ENCODE data around the gene C10orf67. TPM values are rescaled to one million over a fixed set of nuclear protein-coding genes. Genes with fewer than 3 reads are reported as not detected.

C10orf67 gene
- total and polyA plus RNA-seq, 2 of the 8 experiments (the other 6 are each of a cell fraction or from before 2014, with no cell fraction given) = 0.05 to 0.11 TPM

GRCh38 chr10:23354630-23355279 is 10.2 kb upstream of the C10orf67 start (continued):
- TF ChIP-seq, protein P1, sequence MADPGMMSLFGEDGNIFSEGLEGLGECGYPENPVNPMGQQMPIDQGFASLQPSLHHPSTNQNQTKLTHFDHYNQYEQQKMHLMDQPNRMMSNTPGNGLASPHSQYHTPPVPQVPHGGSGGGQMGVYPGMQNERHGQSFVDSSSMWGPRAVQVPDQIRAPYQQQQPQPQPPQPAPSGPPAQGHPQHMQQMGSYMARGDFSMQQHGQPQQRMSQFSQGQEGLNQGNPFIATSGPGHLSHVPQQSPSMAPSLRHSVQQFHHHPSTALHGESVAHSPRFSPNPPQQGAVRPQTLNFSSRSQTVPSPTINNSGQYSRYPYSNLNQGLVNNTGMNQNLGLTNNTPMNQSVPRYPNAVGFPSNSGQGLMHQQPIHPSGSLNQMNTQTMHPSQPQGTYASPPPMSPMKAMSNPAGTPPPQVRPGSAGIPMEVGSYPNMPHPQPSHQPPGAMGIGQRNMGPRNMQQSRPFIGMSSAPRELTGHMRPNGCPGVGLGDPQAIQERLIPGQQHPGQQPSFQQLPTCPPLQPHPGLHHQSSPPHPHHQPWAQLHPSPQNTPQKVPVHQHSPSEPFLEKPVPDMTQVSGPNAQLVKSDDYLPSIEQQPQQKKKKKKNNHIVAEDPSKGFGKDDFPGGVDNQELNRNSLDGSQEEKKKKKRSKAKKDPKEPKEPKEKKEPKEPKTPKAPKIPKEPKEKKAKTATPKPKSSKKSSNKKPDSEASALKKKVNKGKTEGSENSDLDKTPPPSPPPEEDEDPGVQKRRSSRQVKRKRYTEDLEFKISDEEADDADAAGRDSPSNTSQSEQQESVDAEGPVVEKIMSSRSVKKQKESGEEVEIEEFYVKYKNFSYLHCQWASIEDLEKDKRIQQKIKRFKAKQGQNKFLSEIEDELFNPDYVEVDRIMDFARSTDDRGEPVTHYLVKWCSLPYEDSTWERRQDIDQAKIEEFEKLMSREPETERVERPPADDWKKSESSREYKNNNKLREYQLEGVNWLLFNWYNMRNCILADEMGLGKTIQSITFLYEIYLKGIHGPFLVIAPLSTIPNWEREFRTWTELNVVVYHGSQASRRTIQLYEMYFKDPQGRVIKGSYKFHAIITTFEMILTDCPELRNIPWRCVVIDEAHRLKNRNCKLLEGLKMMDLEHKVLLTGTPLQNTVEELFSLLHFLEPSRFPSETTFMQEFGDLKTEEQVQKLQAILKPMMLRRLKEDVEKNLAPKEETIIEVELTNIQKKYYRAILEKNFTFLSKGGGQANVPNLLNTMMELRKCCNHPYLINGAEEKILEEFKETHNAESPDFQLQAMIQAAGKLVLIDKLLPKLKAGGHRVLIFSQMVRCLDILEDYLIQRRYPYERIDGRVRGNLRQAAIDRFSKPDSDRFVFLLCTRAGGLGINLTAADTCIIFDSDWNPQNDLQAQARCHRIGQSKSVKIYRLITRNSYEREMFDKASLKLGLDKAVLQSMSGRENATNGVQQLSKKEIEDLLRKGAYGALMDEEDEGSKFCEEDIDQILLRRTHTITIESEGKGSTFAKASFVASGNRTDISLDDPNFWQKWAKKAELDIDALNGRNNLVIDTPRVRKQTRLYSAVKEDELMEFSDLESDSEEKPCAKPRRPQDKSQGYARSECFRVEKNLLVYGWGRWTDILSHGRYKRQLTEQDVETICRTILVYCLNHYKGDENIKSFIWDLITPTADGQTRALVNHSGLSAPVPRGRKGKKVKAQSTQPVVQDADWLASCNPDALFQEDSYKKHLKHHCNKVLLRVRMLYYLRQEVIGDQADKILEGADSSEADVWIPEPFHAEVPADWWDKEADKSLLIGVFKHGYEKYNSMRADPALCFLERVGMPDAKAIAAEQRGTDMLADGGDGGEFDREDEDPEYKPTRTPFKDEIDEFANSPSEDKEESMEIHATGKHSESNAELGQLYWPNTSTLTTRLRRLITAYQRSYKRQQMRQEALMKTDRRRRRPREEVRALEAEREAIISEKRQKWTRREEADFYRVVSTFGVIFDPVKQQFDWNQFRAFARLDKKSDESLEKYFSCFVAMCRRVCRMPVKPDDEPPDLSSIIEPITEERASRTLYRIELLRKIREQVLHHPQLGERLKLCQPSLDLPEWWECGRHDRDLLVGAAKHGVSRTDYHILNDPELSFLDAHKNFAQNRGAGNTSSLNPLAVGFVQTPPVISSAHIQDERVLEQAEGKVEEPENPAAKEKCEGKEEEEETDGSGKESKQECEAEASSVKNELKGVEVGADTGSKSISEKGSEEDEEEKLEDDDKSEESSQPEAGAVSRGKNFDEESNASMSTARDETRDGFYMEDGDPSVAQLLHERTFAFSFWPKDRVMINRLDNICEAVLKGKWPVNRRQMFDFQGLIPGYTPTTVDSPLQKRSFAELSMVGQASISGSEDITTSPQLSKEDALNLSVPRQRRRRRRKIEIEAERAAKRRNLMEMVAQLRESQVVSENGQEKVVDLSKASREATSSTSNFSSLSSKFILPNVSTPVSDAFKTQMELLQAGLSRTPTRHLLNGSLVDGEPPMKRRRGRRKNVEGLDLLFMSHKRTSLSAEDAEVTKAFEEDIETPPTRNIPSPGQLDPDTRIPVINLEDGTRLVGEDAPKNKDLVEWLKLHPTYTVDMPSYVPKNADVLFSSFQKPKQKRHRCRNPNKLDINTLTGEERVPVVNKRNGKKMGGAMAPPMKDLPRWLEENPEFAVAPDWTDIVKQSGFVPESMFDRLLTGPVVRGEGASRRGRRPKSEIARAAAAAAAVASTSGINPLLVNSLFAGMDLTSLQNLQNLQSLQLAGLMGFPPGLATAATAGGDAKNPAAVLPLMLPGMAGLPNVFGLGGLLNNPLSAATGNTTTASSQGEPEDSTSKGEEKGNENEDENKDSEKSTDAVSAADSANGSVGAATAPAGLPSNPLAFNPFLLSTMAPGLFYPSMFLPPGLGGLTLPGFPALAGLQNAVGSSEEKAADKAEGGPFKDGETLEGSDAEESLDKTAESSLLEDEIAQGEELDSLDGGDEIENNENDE (IDR thresholded peaks at IDR 0.05; ENCODE audit: insufficient replicate concordance, low read length) = no peak
- TF ChIP-seq SIN3A (conservative IDR thresholded peaks at IDR 0.05 in 1 of 2, IDR thresholded peaks at IDR 0.05 in 1 of 2; ENCODE audit: low read depth in 1 of 2, low read length in 2 of 2) (no peak), RNF2 (IDR thresholded peaks at IDR 0.05; ENCODE audit: borderline replicate concordance, low read depth, low read length, missing control alignments, poor library complexity, severe bottlenecking) (no peak), JUND (IDR thresholded peaks at IDR 0.05; ENCODE audit: low read length) (no peak), KDM4A (IDR thresholded peaks at IDR 0.05; ENCODE audit: low read depth, low read length, severe bottlenecking) (no peak), SIRT6 (IDR thresholded peaks at IDR 0.05; ENCODE audit: low read length) (no peak), EZH2 (IDR thresholded peaks at IDR 0.05; ENCODE audit: low read depth, low read length, severe bottlenecking) (no peak), NRF1 (IDR thresholded peaks at IDR 0.05; ENCODE audit: low read depth, low read length) (no peak), BACH1 (IDR thresholded peaks at IDR 0.05; ENCODE audit: low read length) (no peak)
- TF ChIP-seq, protein P2, sequence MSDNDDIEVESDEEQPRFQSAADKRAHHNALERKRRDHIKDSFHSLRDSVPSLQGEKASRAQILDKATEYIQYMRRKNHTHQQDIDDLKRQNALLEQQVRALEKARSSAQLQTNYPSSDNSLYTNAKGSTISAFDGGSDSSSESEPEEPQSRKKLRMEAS (IDR thresholded peaks at IDR 0.05) = no peak

Measured in H1 (cell line).